B cell (primary cell): ENCODE measurements around the gene RPH3AL.

Experiments used
- EZH2 ChIP-seq: IDR thresholded peaks from 2 replicates; pipeline ENCODE4 v1.6.1; 2012; ENCODE audit warnings: borderline replicate concordance, low read depth, mild to moderate bottlenecking, moderate library complexity, low read length; ENCODE audit not compliant: insufficient read depth, poor library complexity, severe bottlenecking
- TF ChIP-seq, protein P1 (sequence below): fragments of 200-600 bp; IDR thresholded peaks from one replicate; pipeline ENCODE4 v1.8.0; 2022; ENCODE audit warnings: antibody characterized with exemption, mild to moderate bottlenecking

DNA sequence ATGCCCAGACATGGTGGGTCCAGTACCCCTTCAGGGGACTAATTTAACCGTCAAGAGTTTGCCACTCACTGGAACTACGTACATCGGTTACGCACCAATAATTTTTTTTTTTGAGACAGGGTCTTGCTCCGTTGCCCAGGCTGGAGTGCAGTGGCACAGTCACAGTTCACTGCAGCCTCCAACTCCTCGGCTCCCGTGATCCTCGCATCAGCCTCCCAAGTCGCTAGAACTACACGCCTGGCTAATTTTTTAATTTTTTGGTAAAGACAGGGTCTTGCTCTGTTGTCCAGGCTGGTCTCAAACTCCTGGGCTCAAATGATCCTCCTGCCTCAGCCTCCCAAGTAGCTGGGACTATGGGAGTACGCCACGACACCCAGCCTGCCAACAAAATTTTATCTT is 15.6 kb downstream of the RPH3AL start:
- TF ChIP-seq, protein P1, sequence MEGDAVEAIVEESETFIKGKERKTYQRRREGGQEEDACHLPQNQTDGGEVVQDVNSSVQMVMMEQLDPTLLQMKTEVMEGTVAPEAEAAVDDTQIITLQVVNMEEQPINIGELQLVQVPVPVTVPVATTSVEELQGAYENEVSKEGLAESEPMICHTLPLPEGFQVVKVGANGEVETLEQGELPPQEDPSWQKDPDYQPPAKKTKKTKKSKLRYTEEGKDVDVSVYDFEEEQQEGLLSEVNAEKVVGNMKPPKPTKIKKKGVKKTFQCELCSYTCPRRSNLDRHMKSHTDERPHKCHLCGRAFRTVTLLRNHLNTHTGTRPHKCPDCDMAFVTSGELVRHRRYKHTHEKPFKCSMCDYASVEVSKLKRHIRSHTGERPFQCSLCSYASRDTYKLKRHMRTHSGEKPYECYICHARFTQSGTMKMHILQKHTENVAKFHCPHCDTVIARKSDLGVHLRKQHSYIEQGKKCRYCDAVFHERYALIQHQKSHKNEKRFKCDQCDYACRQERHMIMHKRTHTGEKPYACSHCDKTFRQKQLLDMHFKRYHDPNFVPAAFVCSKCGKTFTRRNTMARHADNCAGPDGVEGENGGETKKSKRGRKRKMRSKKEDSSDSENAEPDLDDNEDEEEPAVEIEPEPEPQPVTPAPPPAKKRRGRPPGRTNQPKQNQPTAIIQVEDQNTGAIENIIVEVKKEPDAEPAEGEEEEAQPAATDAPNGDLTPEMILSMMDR: no peak
- TF ChIP-seq EZH2: no peak
